A549 (cell line): ENCODE data around the gene ADCY1. TPM values are rescaled to one million over a fixed set of nuclear protein-coding genes. Genes with fewer than 3 reads are reported as not detected.

ENCODE experiments used
- ATAC-seq, 2 experiments: fragments of 200-7000 bp in 1 of 2; fragments of >200 bp in 1 of 2; cut with Nextera tagmentation in 1 of 2; cut with Tn5 transposase in 1 of 2; 3 replicates each; pipeline versions ENCODE4 v1.8.0 to v1.9.1; 2018 to 2020; ENCODE audit warnings: mild to moderate bottlenecking in 1 of 2, moderate library complexity in 1 of 2
- CTCF ChIA-PET: fragments of 300-600 bp; sonication (Branson Sonifier 250); formaldehyde crosslinking; extraction: SDS; loops from one replicate; lab custom pipeline; 2021; ENCODE audit warnings: antibody characterized with exemption, inconsistent platforms; lab: Yijun Ruan, JAX
- POLR2A ChIA-PET: fragments of 350-600 bp; formaldehyde crosslinking; extraction: SDS; loops from one replicate; lab custom pipeline; 2021; ENCODE audit warnings: antibody characterized with exemption, inconsistent platforms; lab: Yijun Ruan, JAX
- DNase-seq, 2 experiments: peaks; one replicate each; pipeline versions ENCODE4 v3.0.0 to v3.0.0-alpha.2; 2011 to 2016; ENCODE audit warnings: low read depth in 1 of 2, low spot score in 1 of 2
- FAIRE-seq: peaks from 2 replicates; lab custom pipeline; 2011; peaks lifted over from hg19 to GRCh38; lab: Jason Lieb, UNC
- H3K27ac ChIP-seq, 2 experiments: fragments of >200 bp; sonication (Bioruptor Twin); formaldehyde crosslinking; 3 replicates each; pipeline ENCODE4 v1.5.1; 2016 to 2017
- H3K4me1 ChIP-seq: fragments of >200 bp; sonication (Bioruptor Twin); formaldehyde crosslinking; 3 replicates; pipeline ENCODE4 v1.6.1; 2016
- H3K4me2 ChIP-seq: fragments of >200 bp; sonication (Bioruptor Twin); formaldehyde crosslinking; 3 replicates; pipeline ENCODE4 v1.6.1; 2016
- H3K4me3 ChIP-seq: fragments of >200 bp; sonication (Bioruptor Twin); formaldehyde crosslinking; 3 replicates; pipeline ENCODE4 v1.5.1; 2016
- H3K9me3 ChIP-seq: fragments of >200 bp; sonication (Bioruptor Twin); formaldehyde crosslinking; 3 replicates; pipeline ENCODE4 v1.6.1; 2016
- CHD4 ChIP-seq: fragments of 200-600 bp; sonication (generic); IDR thresholded peaks from 2 replicates; pipeline ENCODE4 v1.6.1; 2016; ENCODE audit warnings: antibody characterized with exemption, mild to moderate bottlenecking, borderline replicate concordance
- EP300 ChIP-seq, 2 experiments: fragments of >200 bp; sonication (Bioruptor Twin); formaldehyde crosslinking; IDR thresholded peaks; 2 replicates in 1 of 2; 3 replicates in 1 of 2; pipeline ENCODE4 v1.6.1; 2016 to 2017
- FOSB ChIP-seq: fragments of 250-450 bp; sonication (Bioruptor Pico); IDR thresholded peaks from 2 replicates; pipeline ENCODE4 v1.5.0; 2020; ENCODE audit warnings: mild to moderate bottlenecking, moderate library complexity
- FOSL2 ChIP-seq, 2 experiments: fragments of 450-650 bp in 1 of 2; fragments of >200 bp in 1 of 2; sonication (Bioruptor Twin) in 1 of 2; formaldehyde crosslinking; IDR thresholded peaks; 2 replicates each; pipeline versions ENCODE4 v1.5.0 to v1.6.1; 2016 to 2020; ENCODE audit warnings: mild to moderate bottlenecking in 1 of 2, moderate library complexity in 1 of 2
- HDAC2 ChIP-seq: fragments of 200-600 bp; sonication (generic); IDR thresholded peaks from 2 replicates; pipeline ENCODE4 v1.6.1; 2016
- HOXA7 ChIP-seq: fragments of 250-450 bp; sonication (Bioruptor Pico); IDR thresholded peaks from 2 replicates; pipeline ENCODE4 v1.5.0; 2020; ENCODE audit warnings: mild to moderate bottlenecking, moderate library complexity
- HOXB5 ChIP-seq: fragments of 250-450 bp; sonication (Bioruptor Pico); IDR thresholded peaks from 2 replicates; pipeline ENCODE4 v1.5.0; 2020; ENCODE audit warnings: mild to moderate bottlenecking, moderate library complexity
- KDM5A ChIP-seq: fragments of 200-600 bp; sonication (generic); IDR thresholded peaks from 2 replicates; pipeline ENCODE4 v1.6.1; 2016; ENCODE audit warnings: antibody characterized with exemption, mild to moderate bottlenecking
- MAFK ChIP-seq: fragments of 450-650 bp; IDR thresholded peaks from 2 replicates; pipeline ENCODE4 v1.6.1; 2014; ENCODE audit not compliant: partially characterized antibody
- MAZ ChIP-seq: fragments of 150-350 bp; IDR thresholded peaks from 2 replicates; pipeline ENCODE4 v1.6.1; 2014; ENCODE audit warnings: antibody characterized with exemption, low read depth, low read length, borderline replicate concordance
- NFE2L2 ChIP-seq: fragments of 150-350 bp; conservative IDR thresholded peaks from 2 replicates; pipeline ENCODE4 v1.6.1; 2014; ENCODE audit warnings: low read length
- NR3C1 ChIP-seq: fragments of >200 bp; sonication (Bioruptor Twin); formaldehyde crosslinking; IDR thresholded peaks from 3 replicates; pipeline ENCODE4 v1.6.1; 2017
- POLR2A ChIP-seq: IDR thresholded peaks from 2 replicates; pipeline ENCODE4 v1.6.1; 2012; ENCODE audit warnings: mild to moderate bottlenecking, low read length
- POLR2AphosphoS2 ChIP-seq: conservative IDR thresholded peaks from 2 replicates; pipeline ENCODE4 v1.6.1; 2012; ENCODE audit warnings: low read length, improper control_type of control experiment, inconsistent platforms
- RAD21 ChIP-seq, 2 experiments: fragments of >200 bp in 1 of 2; sonication (Bioruptor Twin) in 1 of 2; formaldehyde crosslinking in 1 of 2; IDR thresholded peaks in 1 of 2; conservative IDR thresholded peaks in 1 of 2; 2 replicates in 1 of 2; 3 replicates in 1 of 2; pipeline ENCODE4 v1.6.1; 2012 to 2018; ENCODE audit warnings: inconsistent platforms in 1 of 2
- RCOR1 ChIP-seq: fragments of 150-350 bp; IDR thresholded peaks from 2 replicates; pipeline ENCODE4 v1.6.1; 2014; ENCODE audit warnings: antibody characterized with exemption, low read length, low read depth
- SREBF2 ChIP-seq: fragments of 450-650 bp; IDR thresholded peaks from 2 replicates; pipeline ENCODE4 v1.6.1; 2014; ENCODE audit warnings: mild to moderate bottlenecking, moderate library complexity
- TP53 ChIP-seq: fragments of 250-450 bp; sonication (Bioruptor Pico); IDR thresholded peaks from 2 replicates; pipeline ENCODE4 v1.5.0; 2021; ENCODE audit warnings: mild to moderate bottlenecking, moderate library complexity
- ZNF302 ChIP-seq: fragments of 250-450 bp; sonication (Bioruptor Pico); IDR thresholded peaks from 2 replicates; pipeline ENCODE4 v1.9.0; 2021; ENCODE audit warnings: inconsistent platforms, mild to moderate bottlenecking, moderate library complexity
- WGBS: methylation state at CpG from one replicate; pipeline ENCODE4 v1.1.6; 2017; ENCODE audit errors: missing lambda C conversion rate; 5-methylcytosine and 5-hydroxymethylcytosine counted together
- polyA plus RNA-seq, 4 experiments: library from polyadenylated mRNA; depleted of rRNA in 3 of 4; stranded (reverse); fragments of >200 nt; fragmentation: RNase III in 1 of 4; extraction: RNeasy Plus Mini Kit Qiagen cat#74134 plus additional on column Dnase treatment in 1 of 4; gene quantifications; 2 replicates in 3 of 4; 3 replicates in 1 of 4; pipeline ENCODE4 v1.2.3, GENCODE V29; 2011 to 2017
- TF ChIP-seq, protein P1 (sequence below): fragments of 250-450 bp; sonication (Bioruptor Pico); IDR thresholded peaks from 2 replicates; pipeline ENCODE4 v1.5.0; 2020; ENCODE audit warnings: low read depth, mild to moderate bottlenecking, moderate library complexity
- TF ChIP-seq, protein P2 (sequence below): IDR thresholded peaks from 2 replicates; pipeline ENCODE4 v1.6.1; 2012; ENCODE audit warnings: low read depth, borderline replicate concordance
- TF ChIP-seq, protein P3 (sequence below): fragments of >200 bp; sonication (Bioruptor Twin); formaldehyde crosslinking; IDR thresholded peaks from 3 replicates; pipeline ENCODE4 v1.5.1; 2016
- TF ChIP-seq, protein P4 (sequence below): fragments of 450-650 bp; IDR thresholded peaks from 2 replicates; pipeline ENCODE4 v1.6.1; 2014; ENCODE audit warnings: antibody characterized with exemption
- TF ChIP-seq, protein P5 (sequence below): fragments of >200 bp; sonication (Bioruptor Twin); formaldehyde crosslinking; IDR thresholded peaks from 3 replicates; pipeline ENCODE4 v1.6.1; 2016
- TF ChIP-seq, protein P6 (sequence below): fragments of 250-450 bp; sonication (Bioruptor Pico); IDR thresholded peaks from 2 replicates; pipeline ENCODE4 v1.5.0; 2021; ENCODE audit warnings: mild to moderate bottlenecking, moderate library complexity, borderline replicate concordance

The ADCY1 gene
- polyA plus RNA-seq, 2 of the 4 experiments (the other 2 are of a cell fraction), result 1.3 to 1.7 TPM

DNA sequence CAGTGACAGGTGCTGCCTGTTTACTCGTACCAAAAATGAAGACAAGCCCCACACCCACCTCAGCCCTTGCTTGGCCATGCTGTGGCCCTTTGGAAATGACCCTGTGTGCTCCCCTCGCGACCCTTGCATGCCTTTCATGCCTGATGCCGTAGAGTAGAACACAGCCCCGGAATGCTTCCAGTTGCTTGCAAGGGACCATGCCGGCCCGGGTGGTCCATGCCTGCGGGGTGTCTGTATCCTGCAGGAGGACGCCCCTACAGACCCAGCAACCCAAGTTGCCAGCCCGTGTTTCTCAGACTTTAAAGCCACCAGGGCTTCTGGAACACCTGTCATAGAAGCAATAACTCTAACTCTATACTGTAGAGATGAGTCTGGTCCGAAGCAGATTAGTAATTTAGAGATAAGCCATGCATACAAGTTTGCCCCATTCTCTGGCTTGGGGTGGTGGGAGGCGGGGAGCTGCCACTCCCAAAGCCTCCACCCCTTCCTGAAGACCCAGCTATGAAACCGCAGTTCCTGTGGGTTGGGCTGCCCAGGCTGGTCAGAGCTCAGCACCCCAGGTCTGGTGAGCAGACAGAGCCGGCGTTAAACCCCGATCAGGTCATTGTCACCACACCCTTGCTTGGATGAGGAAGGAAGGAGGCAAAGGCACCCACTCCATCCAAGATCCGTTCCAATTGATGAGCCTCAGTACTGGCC is 143.5 kb downstream of the ADCY1 start:
- FAIRE-seq, result no peak
- no peak overlapping the region for H3K4me3 ChIP-seq
- no peak for ATAC-seq
- H3K4me2 ChIP-seq, result no peak overlapping the region
- WGBS, result 60% methylated on average over 12 of the region's 17 CpGs
- no peak for DNase-seq
- H3K4me1 ChIP-seq, result no peaks in the 10 kb centered on the region
- H3K27ac ChIP-seq, result no peak overlapping the region
- no peak for TF ChIP-seq CHD4
- no peak for TF ChIP-seq MAFK
- TF ChIP-seq, protein P1, sequence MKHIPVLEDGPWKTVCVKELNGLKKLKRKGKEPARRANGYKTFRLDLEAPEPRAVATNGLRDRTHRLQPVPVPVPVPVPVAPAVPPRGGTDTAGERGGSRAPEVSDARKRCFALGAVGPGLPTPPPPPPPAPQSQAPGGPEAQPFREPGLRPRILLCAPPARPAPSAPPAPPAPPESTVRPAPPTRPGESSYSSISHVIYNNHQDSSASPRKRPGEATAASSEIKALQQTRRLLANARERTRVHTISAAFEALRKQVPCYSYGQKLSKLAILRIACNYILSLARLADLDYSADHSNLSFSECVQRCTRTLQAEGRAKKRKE (CRISPR knock-in tag), result no peak
- no peak for TF ChIP-seq NFE2L2
- TF ChIP-seq, protein P2, sequence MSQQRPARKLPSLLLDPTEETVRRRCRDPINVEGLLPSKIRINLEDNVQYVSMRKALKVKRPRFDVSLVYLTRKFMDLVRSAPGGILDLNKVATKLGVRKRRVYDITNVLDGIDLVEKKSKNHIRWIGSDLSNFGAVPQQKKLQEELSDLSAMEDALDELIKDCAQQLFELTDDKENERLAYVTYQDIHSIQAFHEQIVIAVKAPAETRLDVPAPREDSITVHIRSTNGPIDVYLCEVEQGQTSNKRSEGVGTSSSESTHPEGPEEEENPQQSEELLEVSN, result no peak
- TF ChIP-seq KDM5A, result no peak
- TF ChIP-seq POLR2AphosphoS2, result no peak
- TF ChIP-seq, protein P3, sequence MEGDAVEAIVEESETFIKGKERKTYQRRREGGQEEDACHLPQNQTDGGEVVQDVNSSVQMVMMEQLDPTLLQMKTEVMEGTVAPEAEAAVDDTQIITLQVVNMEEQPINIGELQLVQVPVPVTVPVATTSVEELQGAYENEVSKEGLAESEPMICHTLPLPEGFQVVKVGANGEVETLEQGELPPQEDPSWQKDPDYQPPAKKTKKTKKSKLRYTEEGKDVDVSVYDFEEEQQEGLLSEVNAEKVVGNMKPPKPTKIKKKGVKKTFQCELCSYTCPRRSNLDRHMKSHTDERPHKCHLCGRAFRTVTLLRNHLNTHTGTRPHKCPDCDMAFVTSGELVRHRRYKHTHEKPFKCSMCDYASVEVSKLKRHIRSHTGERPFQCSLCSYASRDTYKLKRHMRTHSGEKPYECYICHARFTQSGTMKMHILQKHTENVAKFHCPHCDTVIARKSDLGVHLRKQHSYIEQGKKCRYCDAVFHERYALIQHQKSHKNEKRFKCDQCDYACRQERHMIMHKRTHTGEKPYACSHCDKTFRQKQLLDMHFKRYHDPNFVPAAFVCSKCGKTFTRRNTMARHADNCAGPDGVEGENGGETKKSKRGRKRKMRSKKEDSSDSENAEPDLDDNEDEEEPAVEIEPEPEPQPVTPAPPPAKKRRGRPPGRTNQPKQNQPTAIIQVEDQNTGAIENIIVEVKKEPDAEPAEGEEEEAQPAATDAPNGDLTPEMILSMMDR, result no peak
- TF ChIP-seq ZNF302 (CRISPR knock-in tag), result no peak
- no peak for TF ChIP-seq SREBF2
- TF ChIP-seq POLR2A, result no peak
- TF ChIP-seq, protein P4, sequence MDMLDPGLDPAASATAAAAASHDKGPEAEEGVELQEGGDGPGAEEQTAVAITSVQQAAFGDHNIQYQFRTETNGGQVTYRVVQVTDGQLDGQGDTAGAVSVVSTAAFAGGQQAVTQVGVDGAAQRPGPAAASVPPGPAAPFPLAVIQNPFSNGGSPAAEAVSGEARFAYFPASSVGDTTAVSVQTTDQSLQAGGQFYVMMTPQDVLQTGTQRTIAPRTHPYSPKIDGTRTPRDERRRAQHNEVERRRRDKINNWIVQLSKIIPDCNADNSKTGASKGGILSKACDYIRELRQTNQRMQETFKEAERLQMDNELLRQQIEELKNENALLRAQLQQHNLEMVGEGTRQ, result no peak
- no peak for TF ChIP-seq FOSL2 (IDR thresholded peaks at IDR 0.05)
- TF ChIP-seq FOSL2 (CRISPR knock-in tag; IDR thresholded peaks at IDR 0.05), result no peak
- TF ChIP-seq RCOR1, result no peak
- TF ChIP-seq RAD21 (conservative IDR thresholded peaks at IDR 0.05 in 1 of 2, IDR thresholded peaks at IDR 0.05 in 1 of 2), result no peak
- ChIA-PET POLR2A (no interaction called here), CTCF (no interaction called here)
- H3K9me3 ChIP-seq, result no peaks in the 10 kb centered on the region

DNA sequence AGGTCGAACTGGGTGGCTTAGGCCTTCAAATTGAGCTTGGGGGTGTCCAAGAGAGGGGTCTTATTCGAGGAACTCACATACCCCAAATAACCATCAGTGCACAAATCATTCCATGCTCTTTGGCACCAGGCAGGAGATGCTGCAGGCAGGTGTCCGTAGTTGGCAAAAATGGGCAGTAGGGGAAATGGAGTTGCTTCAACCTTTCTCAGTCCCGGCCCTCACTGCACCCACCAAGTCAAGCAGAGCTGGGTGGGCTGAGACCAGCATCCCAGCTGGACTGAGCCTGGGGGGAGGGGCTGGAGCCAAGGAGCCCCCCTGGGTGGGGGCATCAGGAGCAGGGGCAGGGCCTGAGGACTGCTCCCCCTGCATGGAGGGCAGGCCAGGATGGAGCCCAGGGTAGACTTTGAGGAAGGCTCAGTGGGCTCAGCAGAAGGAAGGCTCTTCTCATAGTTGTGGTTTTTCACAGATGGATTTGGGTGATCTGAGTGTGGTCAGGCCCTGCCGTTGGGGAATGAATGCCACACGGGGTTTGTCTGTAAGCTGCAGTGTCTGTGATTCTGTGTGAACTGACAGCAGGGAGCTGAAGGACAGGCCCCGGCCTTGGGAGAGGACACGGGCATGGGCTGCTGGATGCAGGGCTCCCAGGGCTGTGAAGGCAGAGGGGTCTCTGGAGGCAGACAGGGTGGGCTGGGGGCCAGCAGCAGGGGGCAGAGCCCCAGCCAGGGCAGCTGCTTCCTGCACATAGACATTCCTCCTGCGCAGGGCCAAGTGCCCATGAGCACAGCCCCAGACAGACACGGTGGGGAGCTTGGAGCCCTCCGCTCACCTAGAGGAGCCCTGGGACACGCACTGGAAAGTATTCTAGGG is 144.5 kb downstream of the ADCY1 start:
- no peak overlapping the region for H3K27ac ChIP-seq
- WGBS, result 63% methylated on average over 11 of the region's 12 CpGs
- TF ChIP-seq, protein P5, sequence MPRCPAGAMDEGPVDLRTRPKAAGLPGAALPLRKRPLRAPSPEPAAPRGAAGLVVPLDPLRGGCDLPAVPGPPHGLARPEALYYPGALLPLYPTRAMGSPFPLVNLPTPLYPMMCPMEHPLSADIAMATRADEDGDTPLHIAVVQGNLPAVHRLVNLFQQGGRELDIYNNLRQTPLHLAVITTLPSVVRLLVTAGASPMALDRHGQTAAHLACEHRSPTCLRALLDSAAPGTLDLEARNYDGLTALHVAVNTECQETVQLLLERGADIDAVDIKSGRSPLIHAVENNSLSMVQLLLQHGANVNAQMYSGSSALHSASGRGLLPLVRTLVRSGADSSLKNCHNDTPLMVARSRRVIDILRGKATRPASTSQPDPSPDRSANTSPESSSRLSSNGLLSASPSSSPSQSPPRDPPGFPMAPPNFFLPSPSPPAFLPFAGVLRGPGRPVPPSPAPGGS, result no peak
- TF ChIP-seq NR3C1, result no peak
- TF ChIP-seq POLR2A, result no peak
- TF ChIP-seq FOSB, result no peak
- no peak for TF ChIP-seq POLR2AphosphoS2
- TF ChIP-seq, protein P6, sequence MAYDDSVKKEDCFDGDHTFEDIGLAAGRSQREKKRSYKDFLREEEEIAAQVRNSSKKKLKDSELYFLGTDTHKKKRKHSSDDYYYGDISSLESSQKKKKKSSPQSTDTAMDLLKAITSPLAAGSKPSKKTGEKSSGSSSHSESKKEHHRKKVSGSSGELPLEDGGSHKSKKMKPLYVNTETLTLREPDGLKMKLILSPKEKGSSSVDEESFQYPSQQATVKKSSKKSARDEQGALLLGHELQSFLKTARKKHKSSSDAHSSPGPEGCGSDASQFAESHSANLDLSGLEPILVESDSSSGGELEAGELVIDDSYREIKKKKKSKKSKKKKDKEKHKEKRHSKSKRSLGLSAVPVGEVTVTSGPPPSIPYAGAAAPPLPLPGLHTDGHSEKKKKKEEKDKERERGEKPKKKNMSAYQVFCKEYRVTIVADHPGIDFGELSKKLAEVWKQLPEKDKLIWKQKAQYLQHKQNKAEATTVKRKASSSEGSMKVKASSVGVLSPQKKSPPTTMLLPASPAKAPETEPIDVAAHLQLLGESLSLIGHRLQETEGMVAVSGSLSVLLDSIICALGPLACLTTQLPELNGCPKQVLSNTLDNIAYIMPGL (CRISPR knock-in tag), result no peak
- no peak for TF ChIP-seq TP53
- no peak for TF ChIP-seq HOXB5 (CRISPR knock-in tag)
- TF ChIP-seq, protein P3, result no peak
- no peak for TF ChIP-seq HOXA7 (CRISPR knock-in tag)
- TF ChIP-seq MAZ, result no peak
- TF ChIP-seq HDAC2, result no peak
- no peak for TF ChIP-seq EP300 (IDR thresholded peaks at IDR 0.05)
- no peaks in the 10 kb centered on the region for H3K4me1 ChIP-seq
- DNase-seq (no peak), FAIRE-seq (no peak), ATAC-seq (no peak; a peak in 1 of 6 replicates)
- ChIA-PET POLR2A (no interaction called here), CTCF (no interaction called here)
- H3K9me3 ChIP-seq, result no peaks in the 10 kb centered on the region
- H3K4me3 ChIP-seq, result no peak overlapping the region
- H3K4me2 ChIP-seq, result no peak overlapping the region
